Adrenal gland (tissue), 5 donors: Measurements from ENCODE around the gene POTEF.
"Not testable (repeated sequence)": the region's sequence is repeated elsewhere in the genome, so short reads cannot be mapped to it uniquely, and the experiment has no call there.

Source experiments
- POLR2A ChIP-seq, 2 donors: fragments of 450-650 bp; IDR thresholded peaks; one replicate each; pipeline ENCODE4 v1.6.1; 2017; ENCODE audit warnings: antibody characterized with exemption in 2 of 2, mild to moderate bottlenecking in 2 of 2, moderate library complexity in 1 of 2
- TF ChIP-seq, protein P1 (sequence below), 6 experiments: fragments of 450-650 bp in 4 of 6; fragments of 200-600 bp in 2 of 6; sonication (generic) in 1 of 6; IDR thresholded peaks; 1 replicate in 5 of 6; 2 replicates in 1 of 6; pipeline versions ENCODE4 v1.5.1 to v1.8.0; 2016 to 2021; ENCODE audit warnings: antibody characterized with exemption in 6 of 6, mild to moderate bottlenecking in 2 of 6, moderate library complexity in 1 of 6
- donor health status: DM: no; HTN: no; CAD: no.

DNA sequence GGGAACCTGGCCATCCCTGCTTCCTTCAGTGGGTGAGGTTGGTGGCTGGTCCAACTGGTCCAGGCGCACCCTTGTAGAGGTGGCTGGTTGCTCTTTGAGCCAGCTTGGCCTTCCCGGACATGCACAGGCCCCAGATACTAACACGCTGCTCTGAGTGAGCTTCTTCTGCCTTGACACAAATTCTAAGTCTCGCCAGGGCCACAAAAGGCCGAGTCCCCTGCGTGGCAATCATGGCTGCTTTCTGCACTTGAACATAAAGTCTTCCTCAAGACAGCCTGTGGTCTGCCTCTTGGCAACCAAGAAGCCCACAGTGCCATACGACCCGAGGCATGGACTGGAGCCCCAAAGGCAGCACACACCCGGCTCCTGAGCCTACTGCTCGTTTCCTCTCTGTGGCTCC, 69.0 kb downstream of the POTEF start:
- TF ChIP-seq, protein P1, sequence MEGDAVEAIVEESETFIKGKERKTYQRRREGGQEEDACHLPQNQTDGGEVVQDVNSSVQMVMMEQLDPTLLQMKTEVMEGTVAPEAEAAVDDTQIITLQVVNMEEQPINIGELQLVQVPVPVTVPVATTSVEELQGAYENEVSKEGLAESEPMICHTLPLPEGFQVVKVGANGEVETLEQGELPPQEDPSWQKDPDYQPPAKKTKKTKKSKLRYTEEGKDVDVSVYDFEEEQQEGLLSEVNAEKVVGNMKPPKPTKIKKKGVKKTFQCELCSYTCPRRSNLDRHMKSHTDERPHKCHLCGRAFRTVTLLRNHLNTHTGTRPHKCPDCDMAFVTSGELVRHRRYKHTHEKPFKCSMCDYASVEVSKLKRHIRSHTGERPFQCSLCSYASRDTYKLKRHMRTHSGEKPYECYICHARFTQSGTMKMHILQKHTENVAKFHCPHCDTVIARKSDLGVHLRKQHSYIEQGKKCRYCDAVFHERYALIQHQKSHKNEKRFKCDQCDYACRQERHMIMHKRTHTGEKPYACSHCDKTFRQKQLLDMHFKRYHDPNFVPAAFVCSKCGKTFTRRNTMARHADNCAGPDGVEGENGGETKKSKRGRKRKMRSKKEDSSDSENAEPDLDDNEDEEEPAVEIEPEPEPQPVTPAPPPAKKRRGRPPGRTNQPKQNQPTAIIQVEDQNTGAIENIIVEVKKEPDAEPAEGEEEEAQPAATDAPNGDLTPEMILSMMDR (IDR thresholded peaks at IDR 0.05) = not testable (repeated sequence)
- TF ChIP-seq POLR2A (IDR thresholded peaks at IDR 0.05) = not testable (repeated sequence)
